GM23338 (cell line): Measurements from ENCODE around the gene RNF31. TPM values are rescaled to one million over a fixed set of nuclear protein-coding genes. Genes with fewer than 3 reads are reported as not detected.

ENCODE experiments used
- ATAC-seq: fragments of 200-7000 bp; cut with Tn5 transposase; 3 replicates; pipeline ENCODE4 v1.9.1; 2020
- DNase-seq: peaks from one replicate; pipeline ENCODE4 v3.0.0-alpha.2; 2015; ENCODE audit warnings: low spot score
- H2AFZ ChIP-seq: fragments of 200-600 bp; sonication (generic); 2 replicates; pipeline ENCODE4 v1.8.0; 2016; ENCODE audit warnings: antibody characterized with exemption, mild to moderate bottlenecking, moderate library complexity
- H3F3A ChIP-seq: fragments of 200-600 bp; sonication (generic); replicated peaks from 2 replicates; pipeline ENCODE4 v1.8.0; 2017; ENCODE audit warnings: antibody characterized with exemption, mixed run types, low read depth
- H3K27ac ChIP-seq: fragments of 200-600 bp; sonication (generic); 2 replicates; pipeline ENCODE4 v1.6.1; 2016; ENCODE audit warnings: low read depth
- H3K27me3 ChIP-seq: fragments of 200-600 bp; sonication (generic); 2 replicates; pipeline ENCODE4 v1.8.0; 2016; ENCODE audit warnings: mild to moderate bottlenecking, mixed run types, moderate library complexity; ENCODE audit not compliant: insufficient read depth
- H3K36me3 ChIP-seq: fragments of 200-600 bp; sonication (generic); 2 replicates; pipeline ENCODE4 v1.8.0; 2016; ENCODE audit warnings: mild to moderate bottlenecking; ENCODE audit not compliant: insufficient read depth
- H3K4me1 ChIP-seq: fragments of 200-600 bp; sonication (generic); 2 replicates; pipeline ENCODE4 v1.8.0; 2016; ENCODE audit warnings: mild to moderate bottlenecking, moderate library complexity; ENCODE audit not compliant: insufficient read depth
- H3K4me2 ChIP-seq: fragments of 200-600 bp; sonication (generic); 2 replicates; pipeline ENCODE4 v1.7.1; 2017; ENCODE audit warnings: mixed run types
- H3K4me3 ChIP-seq: fragments of 200-600 bp; sonication (generic); 2 replicates; pipeline ENCODE4 v1.6.1; 2016; ENCODE audit warnings: mixed run types
- H3K79me2 ChIP-seq: fragments of 200-600 bp; sonication (generic); replicated peaks from 2 replicates; pipeline ENCODE4 v1.8.0; 2017; ENCODE audit warnings: mild to moderate bottlenecking; ENCODE audit not compliant: insufficient read depth
- H3K9me2 ChIP-seq: fragments of 200-600 bp; sonication (generic); 2 replicates; pipeline ENCODE4 v1.8.0; 2017; ENCODE audit not compliant: insufficient read depth
- H4K20me1 ChIP-seq: fragments of 200-600 bp; sonication (generic); replicated peaks from 2 replicates; pipeline ENCODE4 v1.8.0; 2017; ENCODE audit warnings: mild to moderate bottlenecking; ENCODE audit not compliant: insufficient read depth
- H3K27ac Mint-ChIP-seq: 2 replicates; pipeline ENCODE4 v1.8.0; 2020; ENCODE audit warnings: inconsistent platforms, mild to moderate bottlenecking, moderate library complexity, mixed read lengths
- H3K27me3 Mint-ChIP-seq: 3 replicates; pipeline ENCODE4 v1.8.0; 2022; ENCODE audit warnings: low read depth, mild to moderate bottlenecking, moderate library complexity, mixed read lengths, inconsistent platforms; ENCODE audit not compliant: insufficient read depth, poor library complexity
- H3K36me3 Mint-ChIP-seq: 3 replicates; pipeline ENCODE4 v1.8.0; 2021; ENCODE audit warnings: low read depth, mild to moderate bottlenecking, inconsistent platforms, moderate library complexity, mixed read lengths
- H3K4me1 Mint-ChIP-seq: 3 replicates; pipeline ENCODE4 v1.8.0; 2020; ENCODE audit warnings: mild to moderate bottlenecking, inconsistent platforms, mixed read lengths
- H3K4me3 Mint-ChIP-seq: 3 replicates; pipeline ENCODE4 v1.8.0; 2021; ENCODE audit warnings: moderate library complexity, mild to moderate bottlenecking, inconsistent platforms, mixed read lengths
- H3K9me3 Mint-ChIP-seq: 3 replicates; pipeline ENCODE4 v1.8.0; 2020; ENCODE audit warnings: moderate library complexity, mild to moderate bottlenecking, inconsistent platforms, mixed read lengths
- ETS1 ChIP-seq: IDR thresholded peaks from 2 replicates; pipeline ENCODE4 v1.6.1; 2016; ENCODE audit warnings: antibody characterized with exemption
- EZH2 ChIP-seq: fragments of 200-600 bp; sonication (generic); IDR thresholded peaks from one replicate; pipeline ENCODE4 v1.8.0; 2017; ENCODE audit warnings: antibody characterized with exemption, mild to moderate bottlenecking, low read depth; ENCODE audit not compliant: unreplicated experiment
- JUNB ChIP-seq: IDR thresholded peaks from one replicate; pipeline ENCODE4 v1.6.1; 2016; ENCODE audit warnings: antibody characterized with exemption; ENCODE audit not compliant: unreplicated experiment
- NANOG ChIP-seq: IDR thresholded peaks from 2 replicates; pipeline ENCODE4 v1.6.1; 2016; ENCODE audit warnings: antibody characterized with exemption, borderline replicate concordance
- POLR2AphosphoS5 ChIP-seq: IDR thresholded peaks from 2 replicates; pipeline ENCODE4 v1.6.1; 2016; ENCODE audit warnings: antibody characterized with exemption, low read depth
- STAT1 ChIP-seq: IDR thresholded peaks from one replicate; pipeline ENCODE4 v1.6.1; 2016; ENCODE audit warnings: antibody characterized with exemption; ENCODE audit not compliant: unreplicated experiment
- ZNF331 ChIP-seq: fragments of 250-450 bp; sonication (Bioruptor Pico); IDR thresholded peaks from 2 replicates; pipeline ENCODE4 v1.5.0; 2020; ENCODE audit warnings: low read depth, mild to moderate bottlenecking, moderate library complexity
- polyA plus RNA-seq: library from polyadenylated mRNA; unstranded; fragments of >200 nt; fragmentation: Nextera tagmentation; extraction: Ambion mirVana; gene quantifications from 2 replicates; pipeline ENCODE4 v1.2.1, GENCODE V29; 2016
- total RNA-seq: library from RNA; depleted of rRNA; stranded (reverse); fragments of >200 nt; shearing (Covaris generic); gene quantifications from 2 replicates; pipeline ENCODE4 v1.2.3, GENCODE V29; 2014
- TF ChIP-seq, protein P1 (sequence below), 2 experiments: fragments of 200-600 bp in 1 of 2; sonication (generic) in 1 of 2; conservative IDR thresholded peaks; 2 replicates each; pipeline versions ENCODE4 v1.5.1 to v1.6.1; 2016 to 2017; ENCODE audit warnings: antibody characterized with exemption in 2 of 2, low read depth in 2 of 2, mild to moderate bottlenecking in 2 of 2, moderate library complexity in 1 of 2

RNF31 gene
- total and polyA plus RNA-seq, 2 experiments from 2014 or later: 54.8 to 87.4 TPM

DNA sequence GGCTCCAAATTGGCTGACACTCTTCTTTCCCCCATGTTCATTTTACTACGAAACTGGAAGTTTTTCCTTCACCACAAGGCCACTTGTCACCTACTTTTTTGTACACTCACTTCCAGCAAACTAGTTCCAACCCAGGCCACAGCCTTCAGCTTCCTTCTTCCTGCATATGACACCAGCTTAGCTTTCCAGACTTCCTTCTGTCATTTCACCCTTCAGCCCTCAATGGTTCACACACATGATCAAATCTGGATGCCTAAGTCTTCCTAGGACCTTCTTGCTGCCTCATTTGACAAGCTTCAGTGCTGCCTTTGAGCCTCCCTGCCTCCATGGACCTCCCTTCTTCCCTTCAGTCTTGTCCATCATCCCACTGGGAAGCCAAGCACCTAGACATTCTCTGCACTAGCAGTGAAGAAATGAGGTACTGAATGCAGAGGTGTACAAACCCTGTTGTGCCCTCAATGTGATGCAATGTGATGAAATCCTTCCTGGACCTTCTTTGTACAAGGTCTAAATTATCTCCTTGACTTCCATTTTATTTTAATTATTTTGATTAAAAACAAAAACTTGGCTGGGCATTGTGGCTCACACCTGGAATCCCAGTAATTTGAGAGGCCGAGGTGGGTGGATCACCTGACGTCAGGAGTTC is 20.3 kb downstream of the RNF31 start:
- H3K27ac ChIP-seq: no peak overlapping the region
- no peaks in the 10 kb centered on the region for H3K9me2 ChIP-seq
- no peaks in the 10 kb centered on the region for H3K36me3 ChIP-seq
- no peak overlapping the region for H3K4me3 ChIP-seq
- Mint-ChIP-seq H3K4me1 (peaks cover 2% of the 10 kb centered on the region; the same call in 1 of the 3 replicates), H3K27me3 (peaks cover 12% of the 10 kb centered on the region), H3K27ac (no peak overlapping the region), H3K4me3 (no peak overlapping the region), H3K36me3 (peaks cover 22% of the 10 kb centered on the region; the same call in 2 of the 3 replicates), H3K9me3 (no peaks in the 10 kb centered on the region)
- no peak for ATAC-seq
- H3K4me1 ChIP-seq: 0 out of 2 replicates have a peak, but pooled peaks cover 2% of the 10 kb centered on the region
- H3F3A ChIP-seq: peaks cover 6% of the 10 kb centered on the region; the same call in 1 of the 2 replicates
- no peak overlapping the region for H2AFZ ChIP-seq
- no peak for DNase-seq
- no peaks in the 10 kb centered on the region for H4K20me1 ChIP-seq
- H3K79me2 ChIP-seq: no peaks in the 10 kb centered on the region
- no peak for TF ChIP-seq EZH2
- TF ChIP-seq STAT1: no peak
- TF ChIP-seq, protein P1, sequence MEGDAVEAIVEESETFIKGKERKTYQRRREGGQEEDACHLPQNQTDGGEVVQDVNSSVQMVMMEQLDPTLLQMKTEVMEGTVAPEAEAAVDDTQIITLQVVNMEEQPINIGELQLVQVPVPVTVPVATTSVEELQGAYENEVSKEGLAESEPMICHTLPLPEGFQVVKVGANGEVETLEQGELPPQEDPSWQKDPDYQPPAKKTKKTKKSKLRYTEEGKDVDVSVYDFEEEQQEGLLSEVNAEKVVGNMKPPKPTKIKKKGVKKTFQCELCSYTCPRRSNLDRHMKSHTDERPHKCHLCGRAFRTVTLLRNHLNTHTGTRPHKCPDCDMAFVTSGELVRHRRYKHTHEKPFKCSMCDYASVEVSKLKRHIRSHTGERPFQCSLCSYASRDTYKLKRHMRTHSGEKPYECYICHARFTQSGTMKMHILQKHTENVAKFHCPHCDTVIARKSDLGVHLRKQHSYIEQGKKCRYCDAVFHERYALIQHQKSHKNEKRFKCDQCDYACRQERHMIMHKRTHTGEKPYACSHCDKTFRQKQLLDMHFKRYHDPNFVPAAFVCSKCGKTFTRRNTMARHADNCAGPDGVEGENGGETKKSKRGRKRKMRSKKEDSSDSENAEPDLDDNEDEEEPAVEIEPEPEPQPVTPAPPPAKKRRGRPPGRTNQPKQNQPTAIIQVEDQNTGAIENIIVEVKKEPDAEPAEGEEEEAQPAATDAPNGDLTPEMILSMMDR (conservative IDR thresholded peaks at IDR 0.05; ENCODE audit: low read depth in 2 of 2): no peak
- no peak for TF ChIP-seq NANOG
- no peak for TF ChIP-seq JUNB
- H3K27me3 ChIP-seq: no peaks in the 10 kb centered on the region
- H3K4me2 ChIP-seq: no peak overlapping the region

- Mint-ChIP-seq H3K27me3 (peaks cover 19% of the 10 kb centered on the region), H3K4me3 (peak within 1 kb of the TSS; percentile 87), H3K4me1 (peaks cover 4% of the 10 kb centered on the region; the same call in 1 of the 3 replicates), H3K9me3 (no peaks in the 10 kb centered on the region), H3K36me3 (peaks cover 11% of the 10 kb centered on the region; the same call in 2 of the 3 replicates), H3K27ac (peak within 1 kb of the TSS; percentile 82)
- Histone ChIP-seq H3K36me3 (no peaks in the 10 kb centered on the region), H3K79me2 (no peaks in the 10 kb centered on the region), H3K4me1 (0 out of 2 replicates have a peak, but pooled peaks cover 3% of the 10 kb centered on the region), H3K4me3 (peak within 1 kb of the TSS; percentile 81), H3K9me2 (no peaks in the 10 kb centered on the region), H3F3A (peaks cover 7% of the 10 kb centered on the region; the same call in 1 of the 2 replicates), H3K27ac (peak within 1 kb of the TSS; percentile 43; the same call in 1 of the 2 replicates), H3K27me3 (no peaks in the 10 kb centered on the region), H3K4me2 (peak within 1 kb of the TSS; percentile 100), H4K20me1 (no peaks in the 10 kb centered on the region; the same call in 1 of the 2 replicates), H2AFZ (peak within 1 kb of the TSS; percentile 99)
- peak; percentile 49; the same call in 1 of the 2 replicates for TF ChIP-seq POLR2AphosphoS5
- TF ChIP-seq ZNF331 (CRISPR knock-in tag): no peak
- TF ChIP-seq ETS1: peak; percentile 10; the same call in 1 of the 2 replicates
- DNase-seq: peak; percentile 100
- peak; percentile 92 for ATAC-seq
Observed at GRCh38 chr14:24171422-24172260, 24.3 kb downstream of the RNF31 start, which contains the start of gene REC8. Gene REC8 (plus strand): TSS chr14:24172080. CDS start chr14:24172553, 473 bp downstream.
